GM19455 (cell line): ENCODE results near the gene SIRT7.

Source experiments
- ATAC-seq: cut with Tn5 transposase; IDR thresholded peaks from one replicate; pipeline ENCODE4 v1.9.1; 2021; ENCODE audit not compliant: unreplicated experiment

The SIRT7 gene

DNA sequence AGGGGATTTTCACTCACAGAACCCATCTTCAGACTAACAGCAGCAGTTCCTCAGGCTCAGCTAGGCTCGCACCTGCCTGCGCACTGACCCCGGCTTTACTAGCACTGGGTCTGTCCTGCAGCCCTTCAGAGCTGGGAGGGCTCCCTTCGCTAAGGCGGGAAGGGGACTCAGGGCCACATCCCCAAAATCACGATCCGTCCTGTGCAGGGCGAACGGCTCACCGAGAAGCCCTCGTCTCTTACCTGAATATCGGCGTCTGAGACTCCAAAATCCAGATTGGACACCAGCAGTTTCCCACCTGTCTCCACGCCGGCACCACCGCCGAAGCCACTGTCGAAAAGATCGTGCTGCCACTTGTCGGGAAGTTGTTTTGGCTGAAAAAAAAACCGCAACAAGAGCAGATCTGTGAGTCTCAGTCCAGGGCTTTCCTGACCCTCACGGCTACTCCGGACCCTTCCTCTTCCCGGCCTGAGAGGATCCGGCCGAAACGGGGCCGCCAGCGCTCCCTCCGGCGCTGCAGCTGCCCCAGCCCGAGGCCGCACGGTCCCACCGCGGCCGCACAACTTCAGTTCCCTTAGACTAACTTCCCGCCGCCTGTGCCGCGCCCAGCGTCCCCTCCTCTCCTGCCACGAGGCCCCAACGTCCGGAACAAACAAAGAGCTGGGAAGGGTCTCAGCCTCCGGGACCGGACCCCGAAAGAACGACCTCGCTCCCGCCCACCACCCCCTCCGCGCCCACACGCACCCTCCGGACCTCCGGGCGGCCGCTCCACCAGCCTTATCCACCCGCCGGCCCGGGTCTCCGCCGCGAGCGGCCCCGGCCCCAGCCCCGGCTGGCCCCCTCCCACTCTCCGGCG lies 27.3 kb downstream of the SIRT7 start:
- ATAC-seq = peak; percentile 10

DNA sequence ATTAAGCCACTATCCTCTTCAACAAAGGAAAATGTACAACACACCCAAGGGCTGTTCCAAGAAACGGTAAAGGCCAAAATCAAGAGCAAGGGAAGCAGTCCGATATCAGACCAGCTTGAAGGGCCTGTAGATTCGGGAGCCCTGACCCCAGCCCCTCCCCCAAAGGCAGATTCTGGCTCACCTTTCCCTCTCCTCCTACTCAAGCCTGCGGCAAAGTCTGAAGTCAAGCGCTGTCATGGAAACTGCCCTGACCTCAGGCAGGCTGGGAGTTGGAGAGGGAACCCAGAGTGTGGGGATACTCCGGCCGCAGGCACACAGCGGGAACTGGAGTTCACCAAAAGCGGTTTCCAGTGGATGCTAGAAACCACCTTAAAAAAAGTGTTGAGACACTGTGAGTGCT lies 28.4 kb downstream of the SIRT7 start:
- no peak for ATAC-seq

DNA sequence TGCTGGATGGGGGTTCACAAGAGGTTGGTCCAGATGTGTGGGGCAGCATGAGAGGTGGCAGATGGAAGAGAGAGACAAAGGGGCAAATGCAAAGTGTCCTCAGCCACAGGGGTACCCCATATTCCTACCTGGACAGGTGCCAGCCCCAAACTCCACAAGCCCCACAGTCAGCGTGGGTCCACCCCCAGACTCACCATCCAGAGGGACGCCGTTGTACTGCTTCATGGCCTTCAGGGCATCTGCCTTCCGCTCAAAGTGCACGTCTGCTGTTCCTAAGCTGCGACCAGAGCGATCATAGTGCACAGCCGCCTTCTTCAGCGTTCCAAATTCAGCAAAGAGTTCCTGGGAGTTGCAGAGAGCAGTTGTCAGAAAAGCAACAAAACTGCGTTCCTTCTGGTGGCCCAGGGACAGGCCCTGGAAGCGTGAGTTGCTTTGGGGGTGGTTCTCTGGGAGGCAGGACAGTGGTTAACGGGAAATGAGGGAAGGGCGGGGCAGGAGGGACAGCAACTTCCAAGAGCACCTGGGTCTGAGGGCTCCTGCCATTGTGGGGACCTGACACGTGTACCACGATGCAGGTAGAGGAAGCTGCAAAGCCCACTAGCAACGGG lies 28.9 kb downstream of the SIRT7 start:
- no peak for ATAC-seq

DNA sequence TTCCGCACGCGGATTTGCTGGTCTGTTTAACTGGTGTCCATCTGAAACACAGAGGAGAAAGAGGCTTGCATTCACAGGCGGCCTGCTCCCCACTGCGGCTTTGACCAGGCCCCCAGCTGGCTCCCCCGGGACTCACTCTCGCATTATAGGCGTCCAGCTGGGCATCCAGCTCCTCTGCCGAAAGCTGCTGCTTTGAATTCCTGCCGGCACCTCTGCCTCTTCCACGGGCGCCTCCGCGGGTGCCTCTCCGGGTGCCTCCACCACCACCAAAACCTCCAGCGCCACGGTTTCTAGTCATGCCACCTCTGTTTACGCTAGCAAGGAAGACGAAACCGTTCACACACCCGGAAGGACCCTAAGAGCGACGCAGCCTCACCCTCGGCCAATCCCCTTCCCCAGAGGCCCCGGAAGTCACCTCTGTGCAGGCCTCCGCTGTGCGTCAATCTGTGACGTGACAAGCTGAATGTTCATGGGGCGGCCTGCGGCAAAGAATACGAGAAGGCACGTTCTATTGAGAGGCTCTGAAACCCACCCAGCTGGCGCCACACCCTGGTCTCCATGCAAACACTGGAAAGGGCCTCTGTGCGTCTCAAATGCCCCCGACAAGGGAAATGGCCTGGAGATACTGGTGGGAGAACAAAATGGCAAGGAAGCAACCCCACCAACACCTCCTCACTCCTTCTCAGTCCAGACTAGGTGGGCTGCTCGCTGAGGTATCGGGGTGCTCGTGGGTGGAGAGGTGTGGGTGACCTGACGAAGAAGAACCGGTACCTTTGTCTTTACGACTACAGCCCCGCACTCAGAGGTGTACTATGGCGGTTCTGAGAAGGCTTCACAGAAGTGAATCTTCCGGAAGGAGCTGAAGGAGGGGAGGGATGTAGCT lies 29.6 kb downstream of the SIRT7 start:
- ATAC-seq = no peak

DNA sequence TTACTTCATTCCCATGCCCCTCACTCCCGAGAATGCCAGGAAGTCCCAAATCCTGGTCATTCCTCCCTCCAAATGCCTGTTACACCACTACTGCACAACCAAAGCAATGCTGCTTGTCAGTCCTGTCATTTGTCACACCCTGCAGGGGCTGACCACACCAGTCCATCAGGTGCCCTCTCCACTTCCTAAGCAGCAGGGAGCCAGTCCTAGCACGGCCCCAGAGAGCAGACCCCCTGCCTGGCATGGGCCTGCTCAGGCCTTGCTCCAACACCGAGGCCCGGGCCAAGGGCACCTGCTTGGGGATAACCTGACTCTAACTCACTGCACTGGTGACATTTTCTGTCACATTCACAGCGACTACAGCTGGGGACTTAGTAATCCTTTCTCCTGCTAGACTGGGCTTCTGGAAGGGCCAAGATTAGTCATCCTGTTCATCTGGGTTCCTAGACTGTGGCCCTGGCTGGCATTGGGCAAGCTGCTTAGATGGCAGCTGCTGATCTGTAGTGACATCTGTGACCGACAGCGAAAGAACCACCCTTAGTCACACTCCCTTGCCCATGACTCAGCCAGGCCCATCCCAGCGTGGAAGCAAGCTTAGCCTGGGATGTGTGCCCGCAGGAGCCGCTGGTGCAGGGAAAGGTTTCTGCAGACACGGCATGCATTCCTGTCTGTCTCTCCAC lies 32.0 kb downstream of the SIRT7 start:
- no peak for ATAC-seq

DNA sequence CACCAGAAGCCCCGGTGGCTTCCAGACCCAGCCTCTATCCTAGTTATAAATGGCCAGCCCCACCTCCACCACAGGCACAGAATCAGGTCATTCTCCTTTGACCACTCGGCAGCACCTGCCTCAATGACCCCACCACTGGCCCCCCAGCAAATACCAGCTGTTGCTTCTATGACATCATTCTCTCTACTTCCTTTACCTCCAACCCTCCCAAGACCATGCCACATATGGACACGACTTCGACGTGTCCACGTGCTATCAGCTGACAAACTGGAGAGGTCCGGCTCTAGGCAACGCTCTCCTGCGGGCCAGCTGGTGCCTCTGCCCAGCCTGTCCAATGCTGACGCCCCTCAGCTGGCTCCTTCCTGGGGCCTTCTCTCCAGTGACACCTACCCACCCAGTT lies 32.5 kb downstream of the SIRT7 start:
- no peak for ATAC-seq

DNA sequence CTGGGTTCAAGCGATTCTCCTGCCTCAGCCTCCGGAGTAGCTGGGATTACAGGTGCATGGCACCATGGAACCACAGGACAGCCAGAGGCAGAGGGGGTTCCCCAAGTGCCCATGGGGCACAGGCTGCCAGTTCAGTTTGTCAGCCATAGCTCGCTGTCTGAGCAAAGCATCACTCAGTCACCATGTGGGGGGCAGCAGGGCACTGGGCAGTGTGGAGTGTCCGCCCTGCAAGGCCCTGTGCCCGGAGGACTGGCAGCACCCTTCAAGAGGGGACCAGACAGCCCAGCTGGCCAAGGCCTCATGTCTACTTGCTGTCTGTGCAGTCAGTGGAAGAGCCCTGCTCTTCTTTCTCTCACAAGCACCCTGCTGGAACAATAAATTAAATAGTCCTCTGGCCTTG lies 33.0 kb downstream of the SIRT7 start:
- no peak for ATAC-seq

DNA sequence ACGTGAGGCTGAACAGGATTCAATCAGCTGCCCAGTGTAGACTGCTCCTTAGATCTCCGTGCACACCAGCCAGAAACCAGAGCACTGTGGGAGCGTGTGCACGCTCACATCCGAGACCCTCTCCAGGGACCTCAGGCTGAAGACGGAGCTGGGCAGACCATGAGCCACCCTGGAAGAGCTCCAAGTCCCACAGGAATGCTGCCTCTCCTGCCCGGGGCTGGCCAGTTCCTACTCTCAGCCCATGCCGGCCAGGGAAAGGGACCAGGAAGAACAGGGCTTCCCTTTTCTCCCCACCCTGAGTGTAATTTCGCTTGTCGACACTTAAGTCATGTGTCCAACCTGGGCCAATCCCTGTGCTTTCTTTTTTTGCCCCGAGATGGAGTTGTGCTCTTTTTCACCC lies 33.5 kb downstream of the SIRT7 start:
- no peak for ATAC-seq

DNA sequence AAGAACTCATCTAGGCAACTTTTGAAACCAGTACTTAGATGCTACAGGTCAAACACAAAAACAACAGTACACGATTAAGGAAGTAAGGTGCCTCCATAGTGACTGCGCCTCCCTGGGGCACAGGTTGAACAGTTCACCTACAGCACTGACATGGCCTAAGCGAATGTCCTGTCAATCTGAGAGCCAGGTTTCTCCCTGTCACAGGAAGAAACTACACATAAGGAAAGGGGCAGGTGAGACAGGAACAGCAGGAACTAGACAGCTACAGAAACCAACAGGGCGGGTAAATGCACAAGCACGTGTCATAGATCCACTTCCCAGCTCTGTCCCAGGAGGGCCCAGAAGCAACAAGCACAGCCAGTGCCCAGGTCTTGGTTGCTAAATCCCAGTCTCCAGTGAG lies 38.9 kb downstream of the SIRT7 start:
- no peak for ATAC-seq

DNA sequence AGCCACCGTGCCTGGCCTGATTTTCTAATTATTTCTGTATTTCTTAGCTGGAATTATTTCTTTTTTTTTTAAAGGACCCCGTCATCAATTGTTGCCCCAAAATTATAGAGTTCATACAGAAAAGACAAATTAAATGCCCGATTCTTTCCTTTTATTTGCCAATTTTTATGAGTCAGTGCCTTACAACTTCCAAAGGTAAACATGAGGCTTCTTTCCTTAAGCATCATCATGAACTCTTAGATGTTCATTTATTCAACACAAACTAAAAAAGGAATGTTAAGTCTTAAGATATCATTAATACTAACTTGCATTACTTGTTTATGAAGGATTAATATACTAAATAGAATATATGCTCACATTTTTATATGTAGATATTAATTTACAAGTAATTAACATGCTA lies 39.7 kb downstream of the SIRT7 start:
- ATAC-seq = no peak

DNA sequence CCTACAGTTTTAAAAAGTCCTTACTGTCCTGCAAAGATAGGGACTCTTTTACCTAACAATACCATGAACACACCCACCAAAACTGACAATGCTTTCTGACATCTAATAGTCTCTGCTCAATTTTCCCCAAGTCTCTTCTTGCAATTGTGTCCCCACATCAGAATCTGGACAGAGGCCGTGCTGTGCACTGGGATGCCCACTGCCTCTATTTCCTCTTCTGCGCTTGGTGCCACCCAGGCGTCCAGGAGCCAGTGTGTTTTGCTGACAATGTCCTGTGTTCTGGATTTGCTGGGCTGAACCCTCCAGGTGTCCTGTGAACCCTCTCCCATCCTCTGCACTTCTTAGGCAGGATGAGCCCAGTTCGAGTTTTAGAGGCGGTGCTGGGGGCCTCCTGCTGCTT lies 40.4 kb downstream of the SIRT7 start:
- ATAC-seq = no peak

DNA sequence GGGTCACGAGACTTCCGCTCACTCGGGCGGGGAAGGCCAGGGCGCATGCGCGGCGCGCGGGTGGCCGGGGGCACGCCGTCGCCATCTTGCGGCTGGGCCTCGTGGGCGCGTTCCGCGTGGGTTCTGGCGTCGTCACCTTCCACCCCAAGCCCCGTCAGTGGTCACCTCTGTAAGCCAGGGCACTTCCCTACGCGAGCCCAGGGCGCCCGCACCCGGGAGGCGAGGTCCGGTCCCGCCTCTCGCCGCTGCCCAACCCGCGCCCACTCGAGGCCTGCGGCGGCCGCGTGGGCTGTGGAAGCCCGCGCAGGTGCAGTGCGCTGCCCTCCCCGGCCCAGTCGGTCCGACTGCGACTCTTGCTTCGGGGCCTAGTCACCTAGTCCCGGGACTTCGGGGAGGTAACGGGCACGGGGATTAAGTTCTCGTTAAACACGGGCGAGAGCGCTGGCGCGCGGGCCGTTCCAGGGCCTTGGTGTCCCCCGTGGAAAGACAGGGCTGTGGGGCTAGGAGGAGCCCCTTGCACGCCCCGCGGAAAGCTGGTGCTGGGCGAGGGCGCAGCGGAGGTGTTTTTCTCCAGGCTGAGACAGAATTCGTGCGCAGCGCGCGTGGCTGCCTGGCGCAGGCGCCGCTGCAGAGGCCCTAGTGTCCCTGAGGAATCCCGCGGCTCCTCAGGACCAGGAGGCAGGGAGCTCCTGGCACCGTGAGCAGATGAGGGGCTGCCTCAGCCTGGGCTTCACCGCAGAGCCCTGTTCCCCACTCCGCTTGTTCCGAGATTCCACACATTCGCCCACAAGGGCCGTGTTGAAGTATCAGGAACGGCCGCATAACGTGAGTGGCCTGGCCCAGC lies 46.4 kb downstream of the SIRT7 start:
- ATAC-seq = peak; percentile 14

DNA sequence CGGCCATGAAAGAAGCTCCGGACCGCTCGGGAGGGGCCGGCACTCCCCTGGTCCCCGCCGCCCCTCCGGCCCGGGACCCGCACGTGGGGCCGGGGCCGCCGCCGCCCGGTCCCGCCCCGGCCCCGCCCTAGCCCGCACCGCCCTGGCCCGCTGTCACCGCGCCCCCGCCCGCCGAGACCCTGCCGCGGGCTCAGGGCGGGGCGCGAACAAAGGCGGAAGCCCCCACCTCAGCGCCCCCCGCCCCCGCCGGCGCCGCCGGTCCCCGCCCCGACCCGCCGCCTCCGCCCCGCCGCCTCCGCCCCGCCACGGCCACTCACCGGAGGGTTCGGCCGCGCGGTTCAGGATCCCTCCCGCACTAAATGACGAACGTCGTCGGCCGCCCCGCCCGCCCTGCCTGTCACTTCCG lies 47.0 kb downstream of the SIRT7 start, which contains the start of gene ARHGDIA:
TSS of gene ARHGDIA (minus strand) at position 357 of the 406 bp plus-strand sequence. CDS start 1,407 bp downstream, outside the sequence.
- peak; percentile 42 for ATAC-seq

DNA sequence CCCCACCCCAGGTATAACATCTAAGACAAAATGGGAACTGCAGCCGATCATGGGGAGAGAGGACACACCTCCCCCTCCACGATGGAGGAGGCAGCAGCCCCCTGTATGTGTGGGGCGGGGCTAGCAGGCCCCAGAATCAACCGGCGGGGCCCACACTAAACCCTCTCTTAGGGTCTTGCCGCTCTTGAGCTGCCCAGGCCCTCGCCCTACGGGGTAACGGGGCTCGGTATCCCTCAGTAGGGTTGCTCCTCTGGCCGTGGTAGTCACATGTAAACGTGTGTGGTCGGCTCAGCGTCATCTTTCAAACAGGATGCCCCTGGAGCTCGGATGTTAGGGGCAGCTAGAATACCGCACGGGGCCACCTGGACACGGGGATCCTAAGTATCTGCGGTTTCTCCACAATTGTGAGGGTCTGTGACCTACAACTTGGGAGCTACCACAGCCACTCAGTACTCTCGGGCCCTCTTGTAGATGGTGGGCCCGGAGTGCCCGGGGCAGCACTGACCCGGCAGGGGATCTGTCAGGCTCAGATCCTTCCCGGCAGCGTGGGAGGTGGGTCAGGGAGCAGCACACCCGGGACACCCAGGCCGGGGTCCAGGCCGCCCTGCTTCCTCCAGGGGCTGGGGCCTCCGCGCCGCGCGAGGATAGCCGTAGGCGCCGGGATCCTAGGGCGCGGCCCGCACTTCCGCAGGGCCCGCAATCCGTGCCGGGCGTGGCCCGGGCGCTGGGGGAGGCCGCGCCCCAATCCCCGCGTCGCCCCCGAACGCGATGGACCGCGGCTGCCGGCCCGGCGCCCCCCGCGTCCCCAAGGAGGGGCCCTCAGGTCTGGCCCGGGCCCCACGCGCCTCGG lies 47.6 kb downstream of the SIRT7 start:
- no peak for ATAC-seq

DNA sequence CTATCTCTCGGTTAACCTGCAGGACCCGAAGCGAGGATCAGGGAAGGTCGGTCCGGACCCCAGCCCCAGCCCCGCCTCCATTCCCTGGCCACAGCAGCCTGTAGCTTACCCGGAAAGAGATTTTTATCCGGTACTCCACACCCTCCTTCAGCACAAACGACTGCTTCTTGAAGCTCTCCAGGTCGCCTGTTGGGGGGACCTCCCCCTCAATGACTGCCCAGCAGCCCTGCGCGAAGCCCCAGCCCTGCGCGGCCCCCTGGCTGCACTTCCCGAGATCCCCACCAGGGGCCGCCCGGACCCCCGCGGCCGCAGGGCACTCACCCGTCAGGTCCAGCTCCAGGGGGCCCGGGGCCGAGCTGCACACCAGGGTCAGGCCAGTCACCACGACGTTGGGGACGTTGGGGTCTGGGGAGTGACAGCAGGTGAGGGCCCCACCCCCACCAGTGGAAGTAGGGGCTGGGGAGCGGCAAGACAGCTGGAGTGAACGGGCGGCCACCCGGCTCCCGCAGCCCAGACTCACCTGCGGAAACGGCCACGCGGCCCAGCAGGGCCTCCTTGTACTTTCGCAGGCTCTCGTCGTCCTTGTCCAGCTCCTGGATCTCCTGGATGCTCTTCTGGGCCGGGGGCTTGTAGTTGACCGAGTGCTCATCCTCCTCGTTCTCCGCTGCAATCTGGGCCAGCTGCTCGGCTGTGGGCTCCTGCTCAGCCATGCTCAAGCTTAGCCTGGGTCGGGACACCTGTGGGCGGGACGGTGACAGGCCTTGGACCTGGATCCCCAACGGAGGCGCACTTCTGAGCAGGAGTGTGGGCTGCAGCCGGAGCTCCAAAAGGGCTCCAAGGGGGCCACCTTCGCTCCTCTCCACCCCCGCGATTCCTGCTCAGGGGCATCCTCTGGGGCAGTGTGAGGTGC lies 48.5 kb downstream of the SIRT7 start:
- ATAC-seq = no peak

DNA sequence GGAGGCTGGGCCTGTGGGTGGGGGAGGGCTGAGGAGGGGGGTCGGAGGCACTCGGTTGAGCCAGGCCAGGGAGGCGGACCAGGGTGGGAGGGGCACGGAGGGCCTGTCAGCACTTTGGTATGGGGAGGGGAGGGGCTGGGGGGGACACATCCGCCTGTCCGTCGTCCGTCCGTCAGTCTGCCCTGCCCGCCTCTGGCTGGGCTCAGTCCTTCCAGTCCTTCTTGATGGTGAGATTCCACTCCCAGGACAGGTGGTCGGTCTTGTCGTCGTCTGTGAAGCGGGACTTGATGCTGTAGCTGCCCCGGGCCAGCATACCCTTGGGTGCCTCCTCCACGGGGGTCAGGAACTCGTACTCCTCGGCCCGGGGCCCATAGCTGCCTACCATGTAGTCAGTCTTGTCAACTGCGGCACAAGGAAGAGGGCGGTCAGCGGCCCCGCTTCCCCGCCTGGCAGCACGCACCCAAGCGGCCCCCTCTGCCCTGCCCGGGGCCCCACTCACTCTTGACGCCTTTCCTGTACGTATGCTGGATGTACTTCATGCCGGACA lies 49.2 kb downstream of the SIRT7 start:
- ATAC-seq = no peak

DNA sequence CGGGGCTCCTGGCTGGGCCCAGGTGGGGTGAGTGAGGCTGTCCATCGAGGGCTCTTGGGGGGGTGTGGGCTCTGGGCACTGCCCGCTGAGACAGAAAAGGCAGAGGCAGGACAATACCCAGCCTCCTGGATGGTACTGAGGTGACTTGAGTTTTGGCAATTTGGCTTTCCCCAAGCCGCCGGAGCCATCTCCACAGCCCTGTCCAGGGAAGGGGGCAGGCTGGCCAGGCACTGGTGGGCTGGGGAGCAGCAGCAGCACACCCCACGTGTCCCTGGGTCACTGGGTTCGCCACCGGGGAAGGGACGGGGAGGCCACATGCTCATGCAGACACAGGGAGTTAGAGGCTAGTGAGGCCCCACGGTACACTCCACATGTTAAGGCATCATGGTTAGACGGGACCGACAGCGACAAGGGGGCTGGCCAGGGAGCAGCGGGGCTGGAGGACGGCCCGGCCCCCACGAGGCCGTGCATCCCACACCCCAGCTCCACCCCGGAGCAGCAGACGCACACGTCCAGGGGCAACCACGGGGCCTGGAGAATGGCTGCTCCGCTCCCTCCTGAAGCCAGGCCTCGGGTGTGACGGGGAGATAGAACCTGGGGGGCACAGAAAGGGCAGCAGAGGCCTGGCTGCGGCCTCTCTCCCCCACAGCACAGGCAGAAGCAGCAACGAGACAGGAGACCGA lies 49.8 kb downstream of the SIRT7 start:
- no peak for ATAC-seq
